Mucosa of rectum (tissue), 2 donors: ENCODE results near the gene BRD3.
"Not testable (repeated sequence)": the region's sequence is repeated elsewhere in the genome, so short reads cannot be mapped to it uniquely, and the experiment has no call there.

Experiments
- H3K27ac ChIP-seq, 2 donors: one replicate each; pipeline ENCODE4 v1.7.0; 2013; ENCODE audit warnings: inconsistent platforms in 2 of 2, low read depth in 2 of 2, low read length in 2 of 2
- H3K27me3 ChIP-seq, 2 donors: one replicate each; pipeline ENCODE4 v1.7.0; 2013; ENCODE audit warnings: low read length in 2 of 2; ENCODE audit not compliant: control insufficient read depth in 2 of 2, insufficient read depth in 2 of 2
- H3K36me3 ChIP-seq, 2 donors: one replicate each; pipeline ENCODE4 v1.7.0; 2013; ENCODE audit warnings: low read length in 2 of 2; ENCODE audit not compliant: control insufficient read depth in 2 of 2, insufficient read depth in 2 of 2
- H3K4me1 ChIP-seq, 2 donors: one replicate each; pipeline ENCODE4 v1.7.0; 2013; ENCODE audit warnings: low read length in 2 of 2, mild to moderate bottlenecking in 1 of 2; ENCODE audit not compliant: control insufficient read depth in 2 of 2, insufficient read depth in 2 of 2
- H3K4me3 ChIP-seq, 2 donors: one replicate each; pipeline ENCODE4 v1.7.0; 2013; ENCODE audit warnings: low read length in 2 of 2
- H3K9ac ChIP-seq, 2 donors: one replicate each; pipeline ENCODE4 v1.7.0; 2013; ENCODE audit warnings: low read length in 2 of 2, low read depth in 1 of 2, mild to moderate bottlenecking in 1 of 2
- H3K9me3 ChIP-seq, 2 donors: one replicate each; pipeline ENCODE4 v1.7.0; 2013; ENCODE audit warnings: low read length in 2 of 2; ENCODE audit not compliant: control insufficient read depth in 2 of 2
- donor health status: healthy.
- donor health status: Normal muscosa, but diverticular disease.

The BRD3 gene

GRCh38 chr9:134088063-134088725 is 20.4 kb upstream of the BRD3 start:
- Histone ChIP-seq H3K4me1 (no peaks in the 10 kb centered on the region), H3K27ac (no peak overlapping the region), H3K27me3 (no peaks in the 10 kb centered on the region), H3K9me3 (no peaks in the 10 kb centered on the region), H3K9ac (no peak overlapping the region), H3K4me3 (no peak overlapping the region), H3K36me3 (no peaks in the 10 kb centered on the region)

GRCh38 chr9:134085674-134086073 is 17.8 kb upstream of the BRD3 start:
- H3K9ac ChIP-seq, result no peak overlapping the region
- H3K27ac ChIP-seq, result no peak overlapping the region
- no peaks in the 10 kb centered on the region for H3K9me3 ChIP-seq
- no peaks in the 10 kb centered on the region for H3K36me3 ChIP-seq
- H3K27me3 ChIP-seq, result no peaks in the 10 kb centered on the region
- H3K4me3 ChIP-seq, result no peak overlapping the region
- no peaks in the 10 kb centered on the region for H3K4me1 ChIP-seq

- H3K9me3 ChIP-seq, result no peaks in the 10 kb centered on the region
- no peak overlapping the region for H3K4me3 ChIP-seq
- no peaks in the 10 kb centered on the region for H3K36me3 ChIP-seq
- H3K9ac ChIP-seq, result no peak overlapping the region
- H3K27ac ChIP-seq, result no peak overlapping the region
- H3K4me1 ChIP-seq, result no peaks in the 10 kb centered on the region
- no peaks in the 10 kb centered on the region for H3K27me3 ChIP-seq
Measured at GRCh38 chr9:134083451-134083850, 15.6 kb upstream of the BRD3 start.

- Histone ChIP-seq H3K9me3 (no peaks in the 10 kb centered on the region), H3K4me1 (no peaks in the 10 kb centered on the region), H3K4me3 (no peak overlapping the region), H3K36me3 (no peaks in the 10 kb centered on the region), H3K9ac (no peak overlapping the region), H3K27ac (no peak overlapping the region), H3K27me3 (no peaks in the 10 kb centered on the region)
Measured at GRCh38 chr9:134076644-134077043, 8.8 kb upstream of the BRD3 start.

- H3K4me3 ChIP-seq, H3K9ac ChIP-seq, H3K4me1 ChIP-seq, H3K9me3 ChIP-seq, H3K36me3 ChIP-seq, H3K27me3 ChIP-seq, H3K27ac ChIP-seq: not testable (repeated sequence)
Measured at GRCh38 chr9:134075689-134076088, 7.9 kb upstream of the BRD3 start.

GRCh38 chr9:134073500-134073899 is 5.7 kb upstream of the BRD3 start:
- peaks cover 3 to 5% of the 10 kb centered on the region in 2 donors for H3K4me1 ChIP-seq
- no peak overlapping the region for H3K9ac ChIP-seq
- no peak overlapping the region for H3K27ac ChIP-seq
- H3K4me3 ChIP-seq, result no peak overlapping the region
- no peaks in the 10 kb centered on the region for H3K36me3 ChIP-seq
- H3K27me3 ChIP-seq, result peaks cover 6 to 12% of the 10 kb centered on the region in 2 donors
- H3K9me3 ChIP-seq, result no peaks in the 10 kb centered on the region

- H3K27me3 ChIP-seq, result peaks cover 6 to 12% of the 10 kb centered on the region in 2 donors
- not testable (repeated sequence) for H3K9me3 ChIP-seq, H3K36me3 ChIP-seq, H3K27ac ChIP-seq, H3K9ac ChIP-seq, H3K4me3 ChIP-seq, H3K4me1 ChIP-seq
Measured at GRCh38 chr9:134072683-134073082, 4.9 kb upstream of the BRD3 start.

- Histone ChIP-seq H3K4me3 (no peak overlapping the region), H3K9ac (no peak overlapping the region), H3K27me3 (peaks cover 6 to 12% of the 10 kb centered on the region in 2 donors), H3K36me3 (no peaks in the 10 kb centered on the region), H3K9me3 (no peaks in the 10 kb centered on the region), H3K4me1 (peaks cover 8 to 10% of the 10 kb centered on the region in 2 donors), H3K27ac (no peak overlapping the region)
Measured at GRCh38 chr9:134071149-134071548, 3.3 kb upstream of the BRD3 start.

GRCh38 chr9:134069480-134070399 is 1.9 kb upstream of the BRD3 start:
- Histone ChIP-seq H3K4me3 (peak overlapping the region in 1 of 2 donors; percentile 79), H3K9ac (peak overlapping the region in 1 of 2 donors; percentile 83), H3K27me3 (peaks cover 6 to 12% of the 10 kb centered on the region in 2 donors), H3K9me3 (no peaks in the 10 kb centered on the region), H3K4me1 (peaks cover 17% of the 10 kb centered on the region in 2 donors), H3K36me3 (no peaks in the 10 kb centered on the region), H3K27ac (no peak overlapping the region)

GRCh38 chr9:134068744-134069479 is 1.1 kb upstream of the BRD3 start:
- H3K9me3 ChIP-seq, result no peaks in the 10 kb centered on the region
- peak overlapping the region; percentile 73 to 79 for H3K4me3 ChIP-seq
- peaks cover 17% of the 10 kb centered on the region in 2 donors for H3K4me1 ChIP-seq
- peak overlapping the region; percentile 81 to 83 for H3K9ac ChIP-seq
- H3K27ac ChIP-seq, result peak overlapping the region; percentile 94 to 95
- H3K36me3 ChIP-seq, result no peaks in the 10 kb centered on the region
- peaks cover 6 to 12% of the 10 kb centered on the region in 2 donors for H3K27me3 ChIP-seq
